HEK293T (cell line): ENCODE measurements around the gene CENPM.

Source experiments
- CTCF ChIA-PET: fragments of 350-600 bp; formaldehyde crosslinking; extraction: SDS; loops from one replicate; lab custom pipeline; 2021; ENCODE audit warnings: antibody characterized with exemption, inconsistent platforms; lab: Yijun Ruan, JAX
- POLR2A ChIA-PET: fragments of 350-600 bp; formaldehyde crosslinking; extraction: SDS; loops from one replicate; lab custom pipeline; 2020; ENCODE audit warnings: antibody characterized with exemption, inconsistent platforms; lab: Yijun Ruan, JAX
- DNase-seq: peaks from one replicate; pipeline ENCODE4 v3.0.0; 2012; ENCODE audit warnings: mixed read lengths; ENCODE audit errors: extremely low spot score
- ARNT ChIP-seq: fragments of 450-650 bp; IDR thresholded peaks from 2 replicates; pipeline ENCODE4 v1.6.1; 2017; ENCODE audit warnings: mild to moderate bottlenecking
- BHLHE40 ChIP-seq: fragments of 450-650 bp; IDR thresholded peaks from 2 replicates; pipeline ENCODE4 v1.6.1; 2016; ENCODE audit warnings: mild to moderate bottlenecking, moderate library complexity, borderline replicate concordance
- CTBP1 ChIP-seq: fragments of 450-650 bp; IDR thresholded peaks from 2 replicates; pipeline ENCODE4 v1.6.1; 2016; ENCODE audit warnings: borderline replicate concordance
- ELF4 ChIP-seq: fragments of 450-650 bp; IDR thresholded peaks from 2 replicates; pipeline ENCODE4 v1.6.1; 2017; ENCODE audit warnings: antibody characterized with exemption
- FOXA1 ChIP-seq: fragments of 450-650 bp; IDR thresholded peaks from 2 replicates; pipeline ENCODE4 v1.6.1; 2016; ENCODE audit warnings: mild to moderate bottlenecking
- FOXK2 ChIP-seq: fragments of 450-650 bp; IDR thresholded peaks from 2 replicates; pipeline ENCODE4 v1.6.1; 2016; ENCODE audit warnings: mild to moderate bottlenecking
- HDGF ChIP-seq: fragments of 450-650 bp; IDR thresholded peaks from 2 replicates; pipeline ENCODE4 v1.6.1; 2017; ENCODE audit warnings: antibody characterized with exemption, borderline replicate concordance
- L3MBTL2 ChIP-seq: fragments of 450-650 bp; conservative IDR thresholded peaks from 2 replicates; pipeline ENCODE4 v1.6.1; 2016; ENCODE audit warnings: mild to moderate bottlenecking
- LEF1 ChIP-seq: fragments of 450-650 bp; IDR thresholded peaks from 2 replicates; pipeline ENCODE4 v1.6.1; 2017; ENCODE audit warnings: mild to moderate bottlenecking, borderline replicate concordance
- NFRKB ChIP-seq: fragments of 450-650 bp; IDR thresholded peaks from 2 replicates; pipeline ENCODE4 v1.6.1; 2016; ENCODE audit warnings: mild to moderate bottlenecking, moderate library complexity
- PKNOX1 ChIP-seq: fragments of 450-650 bp; IDR thresholded peaks from 2 replicates; pipeline ENCODE4 v1.6.1; 2016
- SP1 ChIP-seq: fragments of 450-650 bp; IDR thresholded peaks from 2 replicates; pipeline ENCODE4 v1.6.1; 2017
- SUZ12 ChIP-seq: fragments of 450-650 bp; IDR thresholded peaks from 2 replicates; pipeline ENCODE4 v1.6.1; 2016; ENCODE audit warnings: mild to moderate bottlenecking
- TARDBP ChIP-seq: fragments of 450-650 bp; IDR thresholded peaks from 2 replicates; pipeline ENCODE4 v1.6.1; 2016
- ZNF384 ChIP-seq: fragments of 450-650 bp; IDR thresholded peaks from 2 replicates; pipeline ENCODE4 v1.6.1; 2016

The CENPM gene

DNA sequence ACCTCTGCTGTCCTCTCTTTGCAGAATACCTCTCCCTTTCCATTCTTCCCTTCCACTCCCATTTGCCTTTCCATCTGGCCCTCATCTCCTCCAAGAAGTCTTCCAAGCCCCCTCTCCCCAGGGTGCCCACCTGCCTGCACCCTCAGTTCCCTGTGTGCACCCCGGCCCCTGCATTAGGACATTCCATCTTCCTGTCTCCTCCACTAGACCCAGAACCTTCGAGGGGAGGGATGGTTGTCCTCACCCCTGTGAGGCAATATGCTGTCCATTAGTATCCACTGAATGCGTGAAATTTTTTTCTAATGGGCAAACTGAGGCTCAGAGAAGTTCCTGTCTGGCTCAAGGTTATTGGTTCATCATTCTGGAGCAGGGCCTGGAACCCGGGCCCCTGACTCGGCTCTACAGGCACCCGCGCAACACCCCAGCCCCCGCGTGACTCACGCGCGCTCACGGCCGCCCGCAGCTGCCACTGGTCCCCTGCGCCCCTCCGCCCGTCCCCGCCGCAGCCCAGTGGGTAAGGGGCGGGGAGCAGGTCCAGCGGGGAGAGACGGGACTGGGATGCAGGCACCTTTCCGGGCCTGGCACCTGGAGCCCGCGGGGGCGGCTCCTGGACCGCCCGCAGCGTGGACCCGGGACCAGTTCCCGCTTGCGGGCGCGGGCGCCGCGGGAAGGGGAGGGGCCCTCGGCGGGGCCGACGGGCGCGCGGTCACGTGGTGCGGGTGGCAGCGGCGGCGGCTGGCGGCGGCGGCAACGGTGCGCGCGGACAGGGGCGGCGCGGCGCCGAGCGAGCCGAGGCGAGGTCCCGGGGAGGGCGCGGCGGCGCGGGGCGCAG lies 29.3 kb upstream of the CENPM start:
- DNase-seq, result peak; percentile 71
- ChIA-PET POLR2A (no interaction called here), CTCF (interaction anchor here (0.7 kb wide), 1 partner anchor 497 kb away, joined by 4 read pairs; no protein-coding TSS in a partner anchor)
- TF ChIP-seq ZNF384 (no peak), FOXK2 (no peak), CTBP1 (no peak)

GRCh38 chr22:41975299-41976069 lies 28.5 kb upstream of the CENPM start:
- POLR2A ChIA-PET, result interaction anchor here (0.8 kb wide), 1 partner anchor 29 kb away, joined by 4 read pairs; the partner anchor contains the start of gene CENPM
- CTCF ChIA-PET, result interaction anchor here (0.6 to 1.1 kb wide), 3 partner anchors 9 to 498 kb away, joined by 3 to 4 read pairs (median 4); no protein-coding TSS in a partner anchor
- DNase-seq, result no peak
- TF ChIP-seq BHLHE40 (no peak), ELF4 (no peak), NFRKB (no peak), L3MBTL2 (no peak), FOXA1 (no peak), ARNT (no peak), TARDBP (no peak), FOXK2 (no peak), LEF1 (no peak), ZNF384 (no peak), HDGF (no peak)

DNA sequence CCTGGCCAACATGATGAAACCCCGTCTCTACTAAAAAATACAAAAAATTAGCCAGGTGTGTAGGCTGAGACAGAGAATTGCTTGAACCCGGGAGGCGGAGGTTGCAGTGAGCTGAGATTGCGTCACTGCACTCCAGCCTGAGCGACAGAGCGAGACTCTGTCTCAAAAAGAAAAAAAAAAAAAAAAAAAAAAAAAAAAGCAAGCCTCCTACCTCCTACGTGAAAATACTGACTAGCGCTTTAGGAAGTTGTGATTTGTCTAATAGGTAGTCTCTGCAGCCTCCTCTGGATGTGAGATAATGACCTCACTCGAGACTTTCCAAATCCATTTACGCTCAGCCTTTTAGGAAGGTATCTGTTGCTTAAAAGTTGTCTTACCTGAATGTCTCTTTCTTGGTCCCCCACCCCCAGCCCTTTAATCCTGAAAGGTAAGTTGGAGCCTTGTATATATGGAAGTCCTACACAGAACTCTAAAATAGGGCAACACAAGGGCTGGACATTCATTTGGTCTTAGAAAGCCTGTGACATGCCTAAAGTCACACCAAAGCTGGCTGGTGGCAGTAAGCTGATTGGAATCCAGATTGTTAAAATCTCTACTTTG lies 27.8 kb upstream of the CENPM start:
- no peak for DNase-seq
- TF ChIP-seq LEF1 (no peak), CTBP1 (no peak), FOXK2 (no peak), ARNT (no peak), TARDBP (no peak), ZNF384 (no peak)
- ChIA-PET CTCF (interaction anchor here (0.7 to 1.1 kb wide), 2 partner anchors 18 to 30 kb away, joined by 3 to 4 read pairs; no protein-coding TSS in a partner anchor), POLR2A (interaction anchor here (0.8 kb wide), 1 partner anchor 28 kb away, joined by 4 read pairs; the partner anchor contains the start of gene CENPM)

- CTCF ChIA-PET, result no interaction called here
- TF ChIP-seq L3MBTL2, result no peak
- no peak for TF ChIP-seq ARNT
- TF ChIP-seq FOXA1, result no peak
- no peak for TF ChIP-seq SUZ12
- no peak for TF ChIP-seq BHLHE40
- no peak for TF ChIP-seq TARDBP
- no peak for TF ChIP-seq PKNOX1
- TF ChIP-seq ELF4, result no peak
- TF ChIP-seq LEF1, result no peak
- POLR2A ChIA-PET, result interaction anchor here (1.9 kb wide), 1 partner anchor 107 kb away, joined by 6 read pairs; the partner anchor contains the start of gene SMDT1
- DNase-seq, result no peak
Measured at GRCh38 chr22:41971431-41971830, 24.5 kb upstream of the CENPM start.

DNA sequence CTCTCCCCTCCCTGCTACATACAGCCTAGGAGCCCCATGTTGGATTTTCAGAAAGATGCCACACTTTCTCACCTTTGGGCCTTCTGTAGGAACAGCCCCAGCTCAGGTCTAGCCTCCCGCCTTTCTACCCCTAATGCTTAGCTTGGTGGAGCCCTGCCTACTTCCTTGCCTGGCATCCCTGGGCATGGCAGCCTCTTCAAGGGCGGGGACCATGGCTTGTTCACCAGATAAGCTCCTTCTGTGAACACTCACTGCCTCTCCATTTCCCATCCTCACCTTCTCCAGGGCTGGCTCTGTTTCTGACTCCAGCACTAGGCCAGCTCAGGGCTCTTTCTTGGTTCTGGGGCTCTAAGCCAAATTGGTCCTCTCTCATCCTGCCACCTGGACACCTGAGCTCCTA lies 23.6 kb upstream of the CENPM start:
- TF ChIP-seq LEF1 (no peak), CTBP1 (no peak), BHLHE40 (no peak), ZNF384 (no peak), SP1 (no peak)
- CTCF ChIA-PET, result no interaction called here
- POLR2A ChIA-PET, result interaction anchor here (1.9 kb wide), 1 partner anchor 108 kb away, joined by 6 read pairs; the partner anchor contains the start of gene SMDT1
- DNase-seq, result no peak

DNA sequence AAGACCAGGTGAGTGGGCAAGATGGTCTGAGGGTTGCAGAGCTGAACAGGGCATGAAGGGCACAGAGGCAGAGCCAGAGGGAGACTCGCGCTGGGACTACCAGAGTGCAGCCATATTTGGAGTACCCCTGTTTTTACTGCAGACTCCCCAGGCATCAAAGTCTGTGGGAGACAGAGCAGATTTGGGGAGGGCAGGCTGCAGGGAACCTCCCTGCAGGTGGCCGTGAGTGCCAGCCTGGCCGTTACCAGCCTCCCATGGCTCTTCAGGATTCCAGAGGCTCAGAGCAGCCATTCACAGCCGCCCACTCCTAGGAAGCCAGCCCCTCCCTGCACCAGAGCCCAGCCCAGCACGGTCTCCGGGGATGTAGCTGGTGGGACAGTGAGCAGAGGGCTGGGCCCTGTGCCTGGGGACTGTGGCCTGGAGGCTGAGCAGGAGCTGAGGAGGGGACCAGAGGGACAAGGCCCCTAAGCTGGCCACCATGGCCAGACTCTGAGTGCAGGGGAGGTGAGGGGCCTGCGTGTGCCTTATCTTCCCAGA lies 22.2 kb upstream of the CENPM start, which contains the start of gene SEPTIN3:
Gene SEPTIN3, plus strand, starts transcription at position 334 of the 537 bp plus-strand sequence. CDS start 2,050 bp downstream, outside the sequence.
- DNase-seq, result no peak
- no peak for TF ChIP-seq LEF1
- no peak for TF ChIP-seq NFRKB
- no peak for TF ChIP-seq ELF4
- ChIA-PET POLR2A (interaction anchor here (0.8 to 1.5 kb wide), 3 partner anchors 23 to 122 kb away, joined by 3 to 4 read pairs (median 3); partner anchors contain the start of genes CENPM and NDUFA6), CTCF (interaction anchor here (0.9 kb wide), 1 partner anchor 144 kb away, joined by 5 read pairs; no protein-coding TSS in a partner anchor)

DNA sequence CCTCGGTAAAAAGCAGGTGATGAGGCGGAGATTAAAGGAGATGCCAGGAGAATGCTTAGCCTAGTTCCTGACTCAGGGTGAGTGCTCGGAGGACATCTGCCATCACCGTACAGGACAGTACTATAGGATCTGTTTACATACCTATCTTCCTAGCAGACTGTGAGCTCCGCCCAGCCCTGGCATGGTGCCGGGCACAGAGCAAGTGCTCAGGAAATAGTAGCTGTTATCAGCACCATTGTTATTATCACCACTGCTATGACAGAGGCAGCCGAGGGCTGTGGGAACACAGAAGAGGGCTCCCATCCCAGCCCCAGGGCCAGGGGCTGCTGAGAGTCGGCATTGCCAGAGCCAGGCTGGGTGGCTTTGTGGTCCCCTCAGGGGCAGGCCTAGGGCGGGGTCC lies 21.6 kb upstream of the CENPM start:
- no peak for DNase-seq
- TF ChIP-seq PKNOX1 (no peak), SP1 (no peak), LEF1 (no peak), NFRKB (no peak), FOXK2 (no peak), FOXA1 (no peak), ELF4 (no peak)
- ChIA-PET POLR2A (interaction anchor here (0.9 to 1.5 kb wide), 2 partner anchors 22 to 122 kb away, joined by 3 to 4 read pairs; partner anchors contain the start of genes CENPM and NDUFA6), CTCF (interaction anchor here (0.9 kb wide), 1 partner anchor 144 kb away, joined by 5 read pairs; no protein-coding TSS in a partner anchor)
